ENCODE measurements around the gene HEPN1.

GRCh38 chr11:124937336-124937935 lies 18.4 kb downstream of the HEPN1 start:
- no peak for TF ChIP-seq CTCF (conservative IDR thresholded peaks at IDR 0.05; ENCODE audit: low read depth, low read length)
- no peak for TF ChIP-seq EZH2 (IDR thresholded peaks at IDR 0.05; ENCODE audit: borderline replicate concordance, low read depth, low read length, poor library complexity, severe bottlenecking)

Data from A673 (cell line).